Measurements from ENCODE around the gene FBLN2. TPM values are rescaled to one million over a fixed set of nuclear protein-coding genes. Genes with fewer than 3 reads are reported as not detected.

Gene FBLN2
- total and polyA plus RNA-seq, 2 of the 13 experiments (the other 11 are each of a cell fraction or from before 2014, with no cell fraction given), result not detected

- TF ChIP-seq ZBTB8A (CRISPR knock-in tag; IDR thresholded peaks at IDR 0.05; ENCODE audit: borderline replicate concordance, low read depth), result no peak
- TF ChIP-seq MAF1 (CRISPR knock-in tag; IDR thresholded peaks at IDR 0.05; ENCODE audit: borderline replicate concordance), result no peak
- TF ChIP-seq ZMAT5 (CRISPR knock-in tag; IDR thresholded peaks at IDR 0.05; ENCODE audit: borderline replicate concordance, low read depth), result no peak
- TF ChIP-seq SNAPC5 (CRISPR knock-in tag; IDR thresholded peaks at IDR 0.05; ENCODE audit: borderline replicate concordance), result no peak
- TF ChIP-seq FOXJ3 (CRISPR knock-in tag; IDR thresholded peaks at IDR 0.05; ENCODE audit: borderline replicate concordance), result no peak
- no peak for TF ChIP-seq SOX5 (CRISPR knock-in tag; IDR thresholded peaks at IDR 0.05; ENCODE audit: borderline replicate concordance)
- no peak for TF ChIP-seq RBAK (CRISPR knock-in tag; IDR thresholded peaks at IDR 0.05)
- no peak for TF ChIP-seq THAP7 (CRISPR knock-in tag; IDR thresholded peaks at IDR 0.05)
- no peak for TF ChIP-seq ZBTB1 (CRISPR knock-in tag; IDR thresholded peaks at IDR 0.05; ENCODE audit: borderline replicate concordance)
- no peak for TF ChIP-seq ZFP36L1 (CRISPR knock-in tag; IDR thresholded peaks at IDR 0.05)
These were observed 75.1 kb downstream of the FBLN2 start (continued) for GRCh38 chr3:13624021-13624420.

GRCh38 chr3:13624671-13625125 is 75.8 kb downstream of the FBLN2 start:
- no peak for FAIRE-seq
- WGBS (ENCODE audit: low lambda C conversion rate), result 33% methylated on average over 3 of the region's 8 CpGs
- Histone ChIP-seq H4K20me1 (ENCODE audit: insufficient read depth, low read length) (0 out of 2 replicates have a peak, but pooled peaks cover 2% of the 10 kb centered on the region), H3K36me3 (replicated peaks in 1 of 2; ENCODE audit: control insufficient read depth in 1 of 2, insufficient read depth in 2 of 2, low read length in 2 of 2) (no peaks in the 10 kb centered on the region), H3K4me2 (ENCODE audit: low read depth, low read length) (no peak overlapping the region), H3K79me2 (ENCODE audit: insufficient read depth, low read length) (no peaks in the 10 kb centered on the region), H2AFZ (ENCODE audit: low read length) (no peak overlapping the region), H3K27me3 (ENCODE audit: control insufficient read depth in 1 of 2, insufficient read depth in 2 of 2, low read length in 2 of 2) (peaks cover 11 to 49% of the 10 kb centered on the region in 2 experiments; a peak in 4 of 5 replicates), H3K4me1 (ENCODE audit: insufficient read depth, low read length) (peaks cover 10% of the 10 kb centered on the region), H3K9ac (ENCODE audit: insufficient read depth, low read depth, low read length) (no peak overlapping the region), H3K9me3 (ENCODE audit: low read length) (no peaks in the 10 kb centered on the region), H3K27ac (ENCODE audit: extremely low read length, insufficient read depth, low read length) (no peak overlapping the region), H3K4me3 (replicated peaks in 1 of 3; ENCODE audit: insufficient read depth in 1 of 3, low read depth in 2 of 3, low read length in 3 of 3) (no peak overlapping the region)
- intact Hi-C loops (cut with micrococcal nuclease; ENCODE audit: unreplicated experiment) (no loop called here), in situ Hi-C loops (cut with HindIII; ENCODE audit: extremely low pct_ligation_motif_present, low pct_unique_long_range_greater_than_20kb) (no loop called here)
- TF ChIP-seq HCFC1 (IDR thresholded peaks at IDR 0.05; ENCODE audit: low read depth, low read length), result no peak
- TF ChIP-seq ZBTB33 (CRISPR knock-in tag; IDR thresholded peaks at IDR 0.05), result peak; percentile 60; the same call in 1 of the 2 replicates
- CTCF ChIA-PET (ENCODE audit: low intra/inter-chr PET ratio, low total read pairs), result no interaction called here
- DNase-seq (ENCODE audit: low spot score), result no peak
- no TSS peak for BruUV-seq (replicated peaks)
- ATAC-seq, result no peak
- POLR2A ChIA-PET, result no interaction called here

All from HepG2 (cell line).